ENCODE measurements around the gene MAG. TPM values are rescaled to one million over a fixed set of nuclear protein-coding genes. Genes with fewer than 3 reads are reported as not detected.

MAG gene
- total RNA-seq, 2 donors from 2014 or later, result 13.9 TPM; not detected in 1

GRCh38 chr19:35316560-35316959 is 24.6 kb downstream of the MAG start:
- Histone ChIP-seq H3K27ac (no peak overlapping the region), H3K36me3 (no peaks in the 10 kb centered on the region), H3K27me3 (replicated peaks; ENCODE audit: insufficient read depth) (no peaks in the 10 kb centered on the region), H3K4me3 (no peak overlapping the region), H3K4me1 (replicated peaks) (no peaks in the 10 kb centered on the region), H3K9me3 (no peaks in the 10 kb centered on the region)
- intact Hi-C loops (cut with DNase I), result no loop called here
- no peak for DNase-seq (ENCODE audit: low spot score)
- 80% methylated on average over 9 of the region's 9 CpGs for WGBS
- TF ChIP-seq POLR2A (IDR thresholded peaks at IDR 0.05) (no peak), POLR2AphosphoS5 (IDR thresholded peaks at IDR 0.05) (no peak)
- TF ChIP-seq, protein P1, sequence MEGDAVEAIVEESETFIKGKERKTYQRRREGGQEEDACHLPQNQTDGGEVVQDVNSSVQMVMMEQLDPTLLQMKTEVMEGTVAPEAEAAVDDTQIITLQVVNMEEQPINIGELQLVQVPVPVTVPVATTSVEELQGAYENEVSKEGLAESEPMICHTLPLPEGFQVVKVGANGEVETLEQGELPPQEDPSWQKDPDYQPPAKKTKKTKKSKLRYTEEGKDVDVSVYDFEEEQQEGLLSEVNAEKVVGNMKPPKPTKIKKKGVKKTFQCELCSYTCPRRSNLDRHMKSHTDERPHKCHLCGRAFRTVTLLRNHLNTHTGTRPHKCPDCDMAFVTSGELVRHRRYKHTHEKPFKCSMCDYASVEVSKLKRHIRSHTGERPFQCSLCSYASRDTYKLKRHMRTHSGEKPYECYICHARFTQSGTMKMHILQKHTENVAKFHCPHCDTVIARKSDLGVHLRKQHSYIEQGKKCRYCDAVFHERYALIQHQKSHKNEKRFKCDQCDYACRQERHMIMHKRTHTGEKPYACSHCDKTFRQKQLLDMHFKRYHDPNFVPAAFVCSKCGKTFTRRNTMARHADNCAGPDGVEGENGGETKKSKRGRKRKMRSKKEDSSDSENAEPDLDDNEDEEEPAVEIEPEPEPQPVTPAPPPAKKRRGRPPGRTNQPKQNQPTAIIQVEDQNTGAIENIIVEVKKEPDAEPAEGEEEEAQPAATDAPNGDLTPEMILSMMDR (IDR thresholded peaks at IDR 0.05), result no peak

- 73% methylated on average over 7 of the region's 7 CpGs for WGBS
- Histone ChIP-seq H3K27ac (no peak overlapping the region), H3K9me3 (no peaks in the 10 kb centered on the region), H3K4me1 (replicated peaks) (no peaks in the 10 kb centered on the region), H3K36me3 (no peaks in the 10 kb centered on the region), H3K27me3 (replicated peaks; ENCODE audit: insufficient read depth) (no peaks in the 10 kb centered on the region), H3K4me3 (no peak overlapping the region)
- TF ChIP-seq POLR2AphosphoS5 (IDR thresholded peaks at IDR 0.05), result no peak
- TF ChIP-seq, protein P1 (IDR thresholded peaks at IDR 0.05), result no peak
- TF ChIP-seq POLR2A (IDR thresholded peaks at IDR 0.05), result no peak
- intact Hi-C loops (cut with DNase I), result no loop called here
- no peak for DNase-seq (ENCODE audit: low spot score)
Observed at GRCh38 chr19:35317464-35318043, 25.6 kb downstream of the MAG start.

DNA sequence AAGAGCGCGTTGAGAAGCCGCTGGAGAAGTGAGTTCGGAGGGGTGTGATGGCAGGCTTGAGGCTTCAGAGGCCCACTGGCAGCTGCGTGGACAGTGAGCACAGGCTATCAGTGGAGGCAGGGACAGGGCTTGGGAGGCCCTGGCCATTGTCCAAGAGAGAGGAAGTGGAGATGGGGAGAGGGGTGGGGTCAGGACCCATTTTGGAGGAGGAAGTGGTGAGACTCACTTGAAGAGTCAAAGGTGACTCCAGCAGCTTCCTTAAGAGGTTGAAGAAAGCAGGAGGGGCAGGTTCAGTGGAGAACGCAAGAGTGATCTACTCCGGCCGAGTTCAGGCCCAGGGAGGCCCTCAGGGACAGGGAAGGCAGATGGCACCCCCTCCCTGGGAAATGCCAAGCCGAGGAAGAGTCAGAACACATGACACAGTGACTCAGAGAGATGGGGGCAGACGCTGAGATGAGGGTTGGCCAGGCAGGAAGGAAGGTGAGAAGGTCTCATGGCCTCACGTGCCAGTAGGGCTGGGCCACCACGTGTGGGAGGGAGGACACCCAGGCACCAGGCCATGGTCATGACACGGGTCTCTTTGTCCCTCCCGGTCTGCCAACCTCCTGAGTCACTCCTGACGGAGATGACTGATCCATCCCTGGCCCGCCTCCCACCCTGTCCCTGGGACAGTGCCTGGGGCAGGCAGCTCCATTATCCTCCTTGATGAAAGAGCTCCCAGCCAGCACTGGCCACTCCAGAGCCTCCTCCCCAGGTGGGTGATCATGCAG is 26.9 kb downstream of the MAG start:
- H3K4me1 ChIP-seq (replicated peaks), result no peaks in the 10 kb centered on the region
- DNase-seq (ENCODE audit: low spot score), result peak; percentile 6
- no peaks in the 10 kb centered on the region for H3K36me3 ChIP-seq
- TF ChIP-seq, protein P1 (IDR thresholded peaks at IDR 0.05), result no peak
- 56% methylated on average over 14 of the region's 16 CpGs for WGBS
- H3K4me3 ChIP-seq, result no peak overlapping the region
- no peak overlapping the region for H3K27ac ChIP-seq
- intact Hi-C loops (cut with DNase I), result no loop called here
- H3K27me3 ChIP-seq (replicated peaks; ENCODE audit: insufficient read depth), result no peaks in the 10 kb centered on the region
- H3K9me3 ChIP-seq, result no peaks in the 10 kb centered on the region

DNA sequence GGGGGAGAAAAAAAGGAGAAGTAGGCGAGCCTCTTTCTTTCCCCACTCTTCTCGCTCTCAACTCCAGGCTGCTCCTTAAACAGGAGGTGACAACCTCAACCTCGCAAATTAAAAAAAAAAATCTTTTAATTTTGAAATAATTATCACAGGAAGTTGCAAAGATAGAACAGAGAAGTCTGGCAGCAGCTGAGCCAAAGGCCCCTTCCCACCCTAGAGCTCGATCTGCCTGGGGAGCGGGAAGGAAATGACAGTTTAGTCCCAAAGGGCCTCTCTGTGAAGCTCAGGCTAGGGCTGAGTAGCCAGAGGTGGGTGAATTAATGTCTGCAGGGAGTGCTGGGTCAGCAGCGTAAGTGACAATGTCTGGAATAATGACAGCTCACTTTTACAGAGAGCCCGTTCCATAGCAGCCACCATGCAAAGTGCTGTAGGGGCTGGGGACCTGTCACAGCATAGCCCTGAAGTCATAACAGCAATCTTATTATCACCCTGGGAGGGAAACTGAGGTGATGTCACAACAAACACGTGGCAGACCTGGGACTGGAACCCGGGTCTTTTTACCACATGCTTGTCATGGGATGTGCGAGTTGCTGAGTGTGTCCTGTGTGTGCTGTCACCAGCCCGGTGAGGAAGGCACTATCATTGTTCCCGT is 28.2 kb downstream of the MAG start:
- H3K27ac ChIP-seq, result no peak overlapping the region
- DNase-seq (ENCODE audit: low spot score), result no peak
- H3K4me3 ChIP-seq, result no peak overlapping the region
- 69% methylated on average over 12 of the region's 12 CpGs for WGBS
- H3K27me3 ChIP-seq (replicated peaks; ENCODE audit: insufficient read depth), result no peaks in the 10 kb centered on the region
- no peaks in the 10 kb centered on the region for H3K4me1 ChIP-seq (replicated peaks)
- intact Hi-C loops (cut with DNase I), result no loop called here
- no peaks in the 10 kb centered on the region for H3K9me3 ChIP-seq
- H3K36me3 ChIP-seq, result no peaks in the 10 kb centered on the region
- TF ChIP-seq POLR2A (IDR thresholded peaks at IDR 0.05), result no peak
- TF ChIP-seq, protein P1 (IDR thresholded peaks at IDR 0.05), result no peak
- TF ChIP-seq POLR2AphosphoS5 (IDR thresholded peaks at IDR 0.05), result no peak
